PC-9 (cell line): ENCODE data around the gene ERCC5. TPM values are rescaled to one million over a fixed set of nuclear protein-coding genes. Genes with fewer than 3 reads are reported as not detected.

Experiments used
- BruUV-seq: library from RNA; stranded (reverse); fragments of 400-500 nt; replicated peaks from 2 replicates; lab custom pipeline; 2021; lab: Mats Ljungman, UMichigan
- CTCF ChIA-PET: fragments of 300-600 bp; sonication (Branson Sonifier 250); formaldehyde crosslinking; loops from one replicate; lab custom pipeline; 2022; ENCODE audit warnings: antibody characterized with exemption; lab: Charles Lee
- POLR2A ChIA-PET: fragments of 300-600 bp; sonication (Branson Sonifier 250); formaldehyde crosslinking; loops from one replicate; lab custom pipeline; 2022; ENCODE audit warnings: antibody characterized with exemption; ENCODE audit not compliant: unreplicated experiment; lab: Charles Lee
- DNase-seq, 2 experiments: peaks; one replicate each; pipeline versions ENCODE4 v3.0.0 to v3.0.0-alpha.2; 2015 to 2022; ENCODE audit warnings: mixed read lengths in 1 of 2
- H2AFZ ChIP-seq: fragments of 200-600 bp; sonication (generic); 2 replicates; pipeline ENCODE4 v1.8.1; 2017; ENCODE audit warnings: antibody characterized with exemption
- H3F3A ChIP-seq: fragments of 200-600 bp; sonication (generic); 2 replicates; pipeline ENCODE4 v1.8.1; 2017; ENCODE audit warnings: antibody characterized with exemption, mild to moderate bottlenecking, low read depth; ENCODE audit not compliant: insufficient read depth
- H3K27ac ChIP-seq: fragments of 200-600 bp; sonication (generic); 2 replicates; pipeline ENCODE4 v1.6.1; 2016; ENCODE audit warnings: mixed run types
- H3K27me3 ChIP-seq: fragments of 200-600 bp; sonication (generic); 2 replicates; pipeline ENCODE4 v1.6.1; 2016; ENCODE audit warnings: low read depth, mixed run types; ENCODE audit not compliant: insufficient read depth
- H3K36me3 ChIP-seq: fragments of 200-600 bp; sonication (generic); 2 replicates; pipeline ENCODE4 v1.6.1; 2016; ENCODE audit warnings: low read depth, mixed run types
- H3K4me1 ChIP-seq: fragments of 200-600 bp; sonication (generic); replicated peaks from 2 replicates; pipeline ENCODE4 v1.6.1; 2016; ENCODE audit warnings: mixed run types; ENCODE audit not compliant: insufficient read depth
- H3K4me2 ChIP-seq: fragments of 200-600 bp; sonication (generic); 2 replicates; pipeline ENCODE4 v1.6.1; 2017; ENCODE audit warnings: mixed run types
- H3K4me3 ChIP-seq: fragments of 200-600 bp; sonication (generic); 2 replicates; pipeline ENCODE4 v1.6.1; 2016; ENCODE audit warnings: mixed run types
- H3K79me2 ChIP-seq: fragments of 200-600 bp; sonication (generic); 2 replicates; pipeline ENCODE4 v1.6.1; 2017; ENCODE audit warnings: low read depth, mixed run types
- H3K9me2 ChIP-seq: fragments of 200-600 bp; sonication (generic); 2 replicates; pipeline ENCODE4 v1.8.1; 2017; ENCODE audit warnings: mild to moderate bottlenecking; ENCODE audit not compliant: insufficient read depth
- H3K9me3 ChIP-seq: fragments of 200-600 bp; sonication (generic); 2 replicates; pipeline ENCODE4 v1.8.1; 2016; ENCODE audit warnings: low read depth; ENCODE audit not compliant: insufficient read depth
- H4K20me1 ChIP-seq: fragments of 200-600 bp; sonication (generic); 2 replicates; pipeline ENCODE4 v1.8.1; 2017; ENCODE audit not compliant: insufficient read depth
- EZH2 ChIP-seq: fragments of 200-600 bp; sonication (generic); IDR thresholded peaks from 2 replicates; pipeline ENCODE4 v1.8.0; 2017; ENCODE audit warnings: antibody characterized with exemption, low read depth
- intact Hi-C: fragments of 100-400 bp; cut with micrococcal nuclease; formaldehyde crosslinking; loops from one replicate; pipeline ENCODE4 v1.10.0; 2022; ENCODE audit not compliant: unreplicated experiment
- total RNA-seq: library from RNA; stranded (reverse); gene quantifications from 2 replicates; pipeline ENCODE4 v1.2.3, GENCODE V29; 2021
- TF ChIP-seq, protein P1 (sequence below): fragments of 200-600 bp; sonication (generic); conservative IDR thresholded peaks from 2 replicates; pipeline ENCODE4 v1.6.1; 2017; ENCODE audit warnings: mixed run types, antibody characterized with exemption, mild to moderate bottlenecking, moderate library complexity

Gene ERCC5
- total RNA-seq, 1 experiment from 2014 or later, result 33.9 TPM

DNA sequence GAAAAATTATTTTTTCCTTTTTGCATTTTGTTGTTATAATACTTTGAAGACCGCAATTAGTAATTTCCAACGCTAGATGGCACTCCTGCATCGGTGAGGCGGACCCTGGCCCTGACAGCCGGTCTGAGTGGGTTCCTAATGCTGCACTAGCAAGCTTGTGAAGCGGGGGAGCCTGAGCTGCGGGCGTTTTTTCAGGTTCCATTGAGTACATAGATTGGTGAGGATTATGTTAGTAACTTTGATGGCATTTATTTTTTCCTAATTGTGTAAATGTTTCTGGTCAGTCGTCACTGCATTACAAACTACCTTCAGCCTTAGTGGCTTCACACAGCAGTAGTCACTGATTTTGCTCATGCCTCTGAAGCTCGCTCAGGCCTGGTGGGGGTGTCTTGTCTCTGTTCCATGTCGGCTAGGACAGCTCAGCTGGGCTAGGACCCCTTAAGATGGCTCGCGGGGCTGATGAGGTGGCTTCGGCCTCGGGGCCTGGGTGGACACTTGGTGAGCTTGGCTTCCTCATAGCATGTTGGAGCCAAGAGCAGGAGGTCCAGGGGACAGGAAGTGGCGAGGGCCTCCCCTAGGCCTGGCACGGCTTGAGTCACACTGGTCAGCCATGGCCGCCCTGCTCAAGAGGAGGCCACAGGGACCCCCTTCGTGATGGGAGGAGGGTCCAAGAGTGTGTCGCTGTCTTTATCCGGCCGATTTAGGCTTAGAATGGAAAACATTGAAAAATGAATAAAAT lies 25.0 kb downstream of the ERCC5 start:
- intact Hi-C loops, result no loop called here
- ChIA-PET POLR2A (interaction anchor here (0.5 kb wide), 1 partner anchor 910 kb away, joined by 3 read pairs; no protein-coding TSS in a partner anchor), CTCF (interaction anchor here (0.7 kb wide), 1 partner anchor 1284 kb away, joined by 3 read pairs; no protein-coding TSS in a partner anchor)
- H3K27ac ChIP-seq, result no peak overlapping the region
- H3F3A ChIP-seq, result peaks cover 9% of the 10 kb centered on the region; the same call in 1 of the 2 replicates
- peaks cover 9% of the 10 kb centered on the region for H4K20me1 ChIP-seq
- H3K4me3 ChIP-seq, result no peak overlapping the region
- H3K4me1 ChIP-seq, result peaks cover 8% of the 10 kb centered on the region
- BruUV-seq, result no TSS peak
- no peak overlapping the region for H2AFZ ChIP-seq
- H3K79me2 ChIP-seq, result peaks cover 7% of the 10 kb centered on the region; the same call in 1 of the 2 replicates
- DNase-seq, result peak; percentile 32 to 43
- H3K27me3 ChIP-seq, result no peaks in the 10 kb centered on the region
- TF ChIP-seq, protein P1, sequence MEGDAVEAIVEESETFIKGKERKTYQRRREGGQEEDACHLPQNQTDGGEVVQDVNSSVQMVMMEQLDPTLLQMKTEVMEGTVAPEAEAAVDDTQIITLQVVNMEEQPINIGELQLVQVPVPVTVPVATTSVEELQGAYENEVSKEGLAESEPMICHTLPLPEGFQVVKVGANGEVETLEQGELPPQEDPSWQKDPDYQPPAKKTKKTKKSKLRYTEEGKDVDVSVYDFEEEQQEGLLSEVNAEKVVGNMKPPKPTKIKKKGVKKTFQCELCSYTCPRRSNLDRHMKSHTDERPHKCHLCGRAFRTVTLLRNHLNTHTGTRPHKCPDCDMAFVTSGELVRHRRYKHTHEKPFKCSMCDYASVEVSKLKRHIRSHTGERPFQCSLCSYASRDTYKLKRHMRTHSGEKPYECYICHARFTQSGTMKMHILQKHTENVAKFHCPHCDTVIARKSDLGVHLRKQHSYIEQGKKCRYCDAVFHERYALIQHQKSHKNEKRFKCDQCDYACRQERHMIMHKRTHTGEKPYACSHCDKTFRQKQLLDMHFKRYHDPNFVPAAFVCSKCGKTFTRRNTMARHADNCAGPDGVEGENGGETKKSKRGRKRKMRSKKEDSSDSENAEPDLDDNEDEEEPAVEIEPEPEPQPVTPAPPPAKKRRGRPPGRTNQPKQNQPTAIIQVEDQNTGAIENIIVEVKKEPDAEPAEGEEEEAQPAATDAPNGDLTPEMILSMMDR, result peak; percentile 91
- no peak for TF ChIP-seq EZH2
- H3K36me3 ChIP-seq, result peaks cover 55% of the 10 kb centered on the region
- no peak overlapping the region for H3K4me2 ChIP-seq
- no peaks in the 10 kb centered on the region for H3K9me2 ChIP-seq
- H3K9me3 ChIP-seq, result no peaks in the 10 kb centered on the region

DNA sequence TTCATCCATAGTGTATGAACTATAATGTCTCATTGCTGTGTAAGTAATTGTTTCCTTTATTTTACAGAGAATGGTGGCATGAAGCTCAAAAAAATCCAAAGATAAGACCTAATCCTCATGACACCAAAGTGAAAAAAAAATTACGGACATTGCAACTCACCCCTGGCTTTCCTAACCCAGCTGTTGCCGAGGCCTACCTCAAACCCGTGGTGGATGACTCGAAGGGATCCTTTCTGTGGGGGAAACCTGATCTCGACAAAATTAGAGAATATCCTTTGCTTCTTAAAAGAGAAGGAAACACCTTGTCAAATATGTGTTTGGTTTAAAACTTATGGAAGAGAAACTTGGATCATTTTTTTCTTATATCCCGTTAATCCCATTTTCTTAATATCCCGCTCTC lies 26.3 kb downstream of the ERCC5 start:
- Histone ChIP-seq H3K4me1 (peaks cover 8% of the 10 kb centered on the region), H3K4me3 (no peak overlapping the region), H3K36me3 (peaks cover 61% of the 10 kb centered on the region), H3K27ac (no peak overlapping the region), H4K20me1 (peaks cover 9% of the 10 kb centered on the region), H3K4me2 (no peak overlapping the region), H3K9me3 (no peaks in the 10 kb centered on the region), H3K9me2 (no peaks in the 10 kb centered on the region), H3K79me2 (peaks cover 7% of the 10 kb centered on the region; the same call in 1 of the 2 replicates), H2AFZ (no peak overlapping the region), H3K27me3 (no peaks in the 10 kb centered on the region), H3F3A (peaks cover 9% of the 10 kb centered on the region; the same call in 1 of the 2 replicates)
- ChIA-PET CTCF (no interaction called here), POLR2A (no interaction called here)
- no peak for DNase-seq
- intact Hi-C loops, result no loop called here
- TF ChIP-seq, protein P1, result no peak
- no peak for TF ChIP-seq EZH2
- BruUV-seq, result no TSS peak

DNA sequence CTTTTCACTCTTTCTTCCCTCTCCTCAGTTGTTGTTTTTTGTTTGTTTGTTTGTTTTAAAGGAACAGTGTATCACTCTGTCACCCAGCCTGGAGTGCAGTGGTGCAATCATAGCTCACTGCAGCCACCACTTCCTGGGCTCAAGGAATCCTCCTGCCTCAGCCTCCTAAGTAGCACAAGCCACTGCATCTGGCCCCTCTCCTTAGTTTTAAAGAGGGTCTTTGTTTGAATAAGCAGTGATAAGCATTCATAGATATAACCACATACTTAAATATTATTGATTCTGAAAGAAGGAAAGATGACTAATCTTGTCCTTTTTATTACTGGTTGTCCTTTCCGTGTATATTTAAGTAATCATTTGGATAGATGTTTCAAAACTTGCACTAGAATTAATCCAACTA lies 26.7 kb downstream of the ERCC5 start:
- H3K9me3 ChIP-seq, result no peaks in the 10 kb centered on the region
- H3K79me2 ChIP-seq, result peaks cover 7% of the 10 kb centered on the region; the same call in 1 of the 2 replicates
- no peak overlapping the region for H2AFZ ChIP-seq
- H3K27ac ChIP-seq, result no peak overlapping the region
- no peaks in the 10 kb centered on the region for H3K27me3 ChIP-seq
- no peak overlapping the region for H3K4me2 ChIP-seq
- ChIA-PET CTCF (no interaction called here), POLR2A (no interaction called here)
- no peak overlapping the region for H3K4me3 ChIP-seq
- TF ChIP-seq EZH2, result no peak
- TF ChIP-seq, protein P1, result no peak
- H3F3A ChIP-seq, result peaks cover 9% of the 10 kb centered on the region; the same call in 1 of the 2 replicates
- BruUV-seq, result no TSS peak
- H3K9me2 ChIP-seq, result no peaks in the 10 kb centered on the region
- intact Hi-C loops, result no loop called here
- DNase-seq, result no peak
- peaks cover 8% of the 10 kb centered on the region for H3K4me1 ChIP-seq
- H3K36me3 ChIP-seq, result peaks cover 61% of the 10 kb centered on the region
- H4K20me1 ChIP-seq, result peaks cover 9% of the 10 kb centered on the region
